ENCODE data around the gene GPR153. TPM values are rescaled to one million over a fixed set of nuclear protein-coding genes. Genes with fewer than 3 reads are reported as not detected.
A peak's percentile ranks its signal among the peaks of the same experiment; 100 is the strongest.
"Not testable (repeated sequence)": the region's sequence is repeated elsewhere in the genome, so short reads cannot be mapped to it uniquely, and the experiment has no call there.

GPR153 gene
- 10 to 100 TPM; 19.6 to 21.0 TPM for total RNA-seq

GRCh38 chr1:6260961-6261614 is at the start of gene GPR153:
TSS of gene GPR153 (minus strand) at chr1:6261098. CDS start at chr1:6254905, 6,193 bp downstream.
- Histone ChIP-seq H3K27me3 (no peaks in the 10 kb centered on the region), H3K9me3 (no peaks in the 10 kb centered on the region), H3K4me3 (peak within 1 kb of the TSS; percentile 54), H3K4me1 (peaks cover 7% of the 10 kb centered on the region), H3K36me3 (no peaks in the 10 kb centered on the region), H3K9ac (ENCODE audit: low read depth in 2 of 2, low read length in 2 of 2) (peak within 1 kb of the TSS; percentile 28 to 57), H3K27ac (peak within 1 kb of the TSS; percentile 27)
- peak; percentile 57 for DNase-seq
- no peak for TF ChIP-seq CTCF (IDR thresholded peaks at IDR 0.05)
- intact Hi-C loops (cut with DNase I): no loop called here

- TF ChIP-seq CTCF (IDR thresholded peaks at IDR 0.05): no peak
- no peaks in the 10 kb centered on the region for H3K27me3 ChIP-seq
- H3K27ac ChIP-seq: no peak overlapping the region
- no peaks in the 10 kb centered on the region for H3K4me1 ChIP-seq
- no peak for DNase-seq
- no peaks in the 10 kb centered on the region for H3K36me3 ChIP-seq
- H3K4me3 ChIP-seq: no peak overlapping the region
- no peak overlapping the region for H3K9ac ChIP-seq (ENCODE audit: low read depth in 2 of 2, low read length in 2 of 2)
- no peaks in the 10 kb centered on the region for H3K9me3 ChIP-seq
- intact Hi-C loops (cut with DNase I): no loop called here
These were observed 49.4 kb upstream of the GPR153 start for GRCh38 chr1:6310116-6310848.

- H3K9ac ChIP-seq (ENCODE audit: low read depth in 2 of 2, low read length in 2 of 2): no peak overlapping the region
- H3K9me3 ChIP-seq: no peaks in the 10 kb centered on the region
- no peak for TF ChIP-seq CTCF (IDR thresholded peaks at IDR 0.05)
- H3K4me1 ChIP-seq: no peaks in the 10 kb centered on the region
- no peak for DNase-seq
- no peaks in the 10 kb centered on the region for H3K27me3 ChIP-seq
- no peaks in the 10 kb centered on the region for H3K36me3 ChIP-seq
- intact Hi-C loops (cut with DNase I): no loop called here
- no peak overlapping the region for H3K27ac ChIP-seq
- H3K4me3 ChIP-seq: no peak overlapping the region
These were observed 48.7 kb upstream of the GPR153 start for GRCh38 chr1:6309564-6309963.

GRCh38 chr1:6308449-6308848 is 47.6 kb upstream of the GPR153 start:
- intact Hi-C loops (cut with DNase I): no loop called here
- Histone ChIP-seq H3K36me3 (no peaks in the 10 kb centered on the region), H3K9me3 (no peaks in the 10 kb centered on the region), H3K4me3 (no peak overlapping the region), H3K4me1 (no peaks in the 10 kb centered on the region), H3K27me3 (no peaks in the 10 kb centered on the region), H3K9ac (ENCODE audit: low read depth in 2 of 2, low read length in 2 of 2) (no peak overlapping the region), H3K27ac (no peak overlapping the region)
- TF ChIP-seq CTCF (IDR thresholded peaks at IDR 0.05): no peak
- DNase-seq: no peak

- H3K27ac ChIP-seq; H3K4me1 ChIP-seq; H3K9ac ChIP-seq (ENCODE audit: low read depth in 2 of 2, low read length in 2 of 2); intact Hi-C loops (cut with DNase I); H3K9me3 ChIP-seq; H3K4me3 ChIP-seq; DNase-seq; H3K36me3 ChIP-seq; H3K27me3 ChIP-seq: not testable (repeated sequence)
These were observed 46.8 kb upstream of the GPR153 start for GRCh38 chr1:6307682-6308081.

GRCh38 chr1:6307099-6307498 is 46.2 kb upstream of the GPR153 start:
- H3K27ac ChIP-seq: no peak overlapping the region
- H3K4me3 ChIP-seq: no peak overlapping the region
- intact Hi-C loops (cut with DNase I): no loop called here
- no peaks in the 10 kb centered on the region for H3K27me3 ChIP-seq
- no peak for TF ChIP-seq CTCF (IDR thresholded peaks at IDR 0.05)
- H3K9ac ChIP-seq (ENCODE audit: low read depth in 2 of 2, low read length in 2 of 2): no peak overlapping the region
- H3K9me3 ChIP-seq: no peaks in the 10 kb centered on the region
- no peaks in the 10 kb centered on the region for H3K4me1 ChIP-seq
- no peak for DNase-seq
- no peaks in the 10 kb centered on the region for H3K36me3 ChIP-seq

Measured in colonic mucosa (tissue), 4 donors.